Activated CD8-positive, alpha-beta memory T cell treated with anti-CD3 and anti-CD28 coated beads, Interleukin-2, amount 50 U/mL, for 48 hours (primary cell): ENCODE results near the gene PNMA6E.

ENCODE experiments used
- DNase-seq: peaks from one replicate; pipeline ENCODE4 v3.0.0-alpha.2; 2020

Gene PNMA6E

DNA sequence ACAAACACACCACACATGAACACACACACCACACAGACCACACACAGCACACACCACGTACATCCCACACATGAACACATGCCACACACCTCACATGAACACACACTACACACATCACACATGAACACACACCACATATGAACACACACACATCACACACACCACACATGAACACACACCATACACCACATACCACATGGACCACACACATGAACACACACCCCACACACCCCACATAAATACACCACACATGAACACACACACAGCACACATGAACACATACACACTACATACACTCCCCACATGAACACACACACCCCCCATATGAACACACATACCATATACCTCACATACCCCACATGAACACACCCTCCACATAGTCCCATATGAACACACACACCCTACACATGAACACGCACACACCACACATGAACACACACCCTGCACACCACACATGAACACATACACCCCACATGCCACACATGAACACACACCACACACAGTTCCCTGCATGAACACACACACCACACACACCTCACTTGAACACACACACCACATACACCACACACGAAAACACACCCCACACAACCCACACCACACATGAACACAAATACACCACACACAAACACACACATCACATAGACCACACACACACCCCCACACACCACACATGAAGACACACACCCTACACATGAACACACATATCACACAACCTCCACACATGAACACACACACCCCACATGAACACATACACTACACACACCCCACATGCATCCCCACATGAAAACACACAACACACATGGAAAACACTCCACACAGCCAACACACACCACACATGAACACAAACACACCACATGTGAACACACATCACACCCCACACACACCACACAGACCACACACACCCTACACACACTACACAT, 18.3 kb downstream of the PNMA6E start:
- DNase-seq, result no peak

DNA sequence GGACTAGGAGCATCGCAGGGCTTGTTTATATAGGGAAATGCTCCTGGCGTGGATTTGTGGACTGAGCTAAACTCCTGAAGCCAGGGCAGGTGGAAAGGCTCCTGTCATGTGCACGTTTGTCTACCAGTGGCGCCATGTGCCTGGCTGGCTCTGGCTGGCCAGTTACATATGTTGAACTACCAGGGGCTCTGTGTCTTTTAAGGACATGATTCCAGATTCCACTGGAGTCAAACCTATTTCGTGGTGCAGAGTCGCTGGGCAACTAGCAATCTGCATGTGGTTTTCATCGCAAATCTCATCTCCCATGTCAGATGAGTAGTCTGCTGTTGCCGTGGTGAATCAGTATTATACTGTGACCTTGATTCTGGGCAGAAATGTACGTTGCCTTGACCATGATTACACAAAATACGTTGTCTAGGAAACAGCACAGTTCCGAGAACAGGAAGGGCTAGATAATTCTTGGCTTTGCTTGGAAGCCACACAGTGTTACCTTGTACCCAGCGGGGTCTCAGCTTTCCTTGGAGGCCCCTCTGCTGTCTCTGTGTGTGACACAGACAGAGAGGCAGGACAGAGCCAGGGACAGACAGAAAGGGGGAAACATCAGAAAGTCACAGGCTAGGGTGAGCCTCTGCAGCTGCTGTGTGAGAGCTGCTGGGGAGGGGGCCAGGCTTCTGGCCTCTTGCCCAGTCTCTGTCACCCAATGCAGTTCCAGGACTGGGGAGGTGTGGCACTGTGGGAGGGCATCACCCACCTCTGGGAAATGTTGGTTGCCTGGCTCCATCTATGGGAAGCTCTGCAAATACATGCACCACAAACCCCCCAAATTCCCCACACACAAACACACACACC, 19.2 kb downstream of the PNMA6E start:
- no peak for DNase-seq

DNA sequence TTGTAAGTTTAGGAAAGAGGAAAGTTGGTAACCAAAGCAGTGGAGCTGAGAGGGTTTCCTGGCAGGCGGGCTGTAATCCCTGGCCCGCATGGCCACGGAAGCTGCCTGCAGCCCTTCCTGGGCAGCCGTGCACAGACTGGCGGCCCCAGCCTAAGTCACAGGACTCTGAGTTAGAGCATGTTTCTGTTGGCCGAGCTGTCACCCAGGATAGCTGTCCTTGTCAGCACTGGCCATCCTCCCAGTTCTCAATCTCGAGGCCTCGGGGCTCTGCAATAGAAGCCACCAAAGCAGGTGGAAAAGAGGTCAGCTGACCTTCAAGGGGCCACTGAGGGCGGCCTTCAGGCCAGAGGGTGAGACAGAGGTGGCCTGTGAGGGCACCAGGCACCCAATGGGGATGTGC, 20.5 kb downstream of the PNMA6E start:
- no peak for DNase-seq

DNA sequence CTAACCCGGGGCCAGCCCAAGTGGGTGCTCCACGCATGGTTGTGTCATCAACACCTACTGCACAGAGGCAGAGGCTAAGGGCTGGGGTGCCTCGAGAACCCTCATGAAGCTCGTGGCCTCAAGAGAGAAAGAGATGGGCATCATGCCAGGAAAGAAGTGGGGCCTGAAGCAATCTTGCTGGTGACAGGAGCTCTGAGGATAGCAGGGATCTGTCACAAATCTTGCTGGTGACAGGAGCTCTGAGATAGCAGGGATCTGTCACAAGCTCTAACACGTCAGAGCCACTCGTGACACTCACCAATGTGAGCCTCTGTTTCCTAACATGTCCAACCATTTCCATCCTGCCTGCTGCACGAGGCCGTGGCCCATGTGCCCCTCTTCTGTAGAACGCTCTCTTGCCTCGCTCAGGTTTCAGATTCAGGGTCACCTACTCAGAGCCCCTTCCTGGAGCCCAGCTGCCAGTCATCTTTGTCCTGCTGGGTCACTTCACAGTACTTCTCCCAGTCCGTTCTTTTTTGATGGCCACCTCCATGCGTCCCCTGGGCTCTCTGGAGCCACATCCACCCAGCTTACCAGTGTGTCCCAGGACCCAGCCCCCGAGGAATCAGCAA, 21.1 kb downstream of the PNMA6E start:
- no peak for DNase-seq

DNA sequence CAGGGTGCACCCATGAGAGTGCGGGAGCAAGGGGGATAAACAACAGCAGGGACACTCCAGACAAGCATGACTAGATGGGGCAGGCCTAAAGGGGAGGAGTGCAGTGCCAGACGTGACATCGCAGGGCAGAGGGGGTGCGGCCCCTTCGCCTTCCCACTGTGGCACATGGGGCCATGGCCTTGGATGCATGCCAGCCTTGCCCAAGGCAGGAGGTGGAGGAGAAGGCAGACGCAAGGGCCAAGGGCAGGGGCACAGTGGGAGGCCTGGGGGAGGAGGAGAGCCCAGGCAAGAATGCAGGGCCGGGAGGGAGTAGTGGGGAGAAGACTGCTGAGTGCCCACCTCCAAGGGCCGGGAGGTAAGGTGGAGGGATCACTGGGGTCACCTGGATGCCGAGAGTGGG, 21.6 kb downstream of the PNMA6E start:
- no peak for DNase-seq

DNA sequence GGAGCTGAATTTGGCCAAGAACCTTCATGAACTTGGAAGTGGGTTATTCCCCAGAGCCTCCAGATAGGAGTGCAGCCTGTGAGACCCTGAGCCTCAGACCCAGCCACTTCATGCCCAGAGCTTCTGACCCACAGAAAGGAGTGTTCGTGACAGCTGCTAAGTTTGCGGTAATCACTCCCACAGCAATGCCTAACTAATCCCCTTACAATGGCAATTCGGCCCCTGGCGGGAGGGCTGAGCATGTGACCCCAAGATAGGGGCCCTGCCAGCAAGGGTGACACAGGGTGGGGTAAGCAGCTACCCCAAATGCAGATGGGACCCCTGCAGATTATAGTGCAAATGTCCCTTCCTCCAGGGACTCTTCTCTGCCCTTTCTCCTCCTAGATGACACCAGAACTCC, 22.5 kb downstream of the PNMA6E start:
- no peak for DNase-seq

DNA sequence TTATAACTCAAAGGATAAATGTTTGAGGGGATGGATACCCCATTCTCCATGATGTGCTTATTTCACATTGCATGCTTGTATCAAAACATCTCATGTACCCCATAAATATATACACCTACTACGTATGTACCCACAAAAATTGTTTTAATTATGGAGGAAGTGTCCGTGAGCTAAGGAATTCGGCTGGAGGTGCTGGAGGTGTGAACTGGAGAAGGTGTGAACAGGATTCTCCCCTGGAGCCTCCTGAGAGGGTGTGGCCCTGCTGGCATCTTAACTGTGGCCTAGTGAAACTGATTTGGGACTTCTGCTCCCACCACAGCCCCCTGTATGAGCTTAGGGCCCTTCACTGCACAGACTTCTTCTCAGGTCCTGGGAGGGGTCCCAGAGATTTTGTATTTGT, 23.4 kb downstream of the PNMA6E start:
- no peak for DNase-seq

DNA sequence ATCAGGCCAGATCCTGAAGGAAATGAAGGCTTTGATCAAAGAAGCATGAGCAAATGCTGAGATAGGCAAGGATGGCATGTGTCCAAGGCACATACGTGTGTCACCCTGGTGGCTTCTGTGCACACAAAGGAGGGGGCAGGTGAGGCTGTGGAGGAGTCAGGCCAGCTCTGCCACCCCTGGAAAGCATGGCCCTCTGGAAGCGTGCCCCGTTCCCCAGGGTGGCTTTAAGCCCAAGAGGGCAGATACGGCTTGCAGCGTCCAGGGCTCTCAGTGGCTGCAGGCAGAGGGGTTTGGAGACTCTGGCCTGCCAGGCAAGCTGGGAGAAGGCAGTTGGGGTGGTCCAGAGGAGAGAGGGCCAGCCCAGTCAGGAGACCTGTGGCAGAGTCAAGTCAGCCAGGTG, 25.6 kb downstream of the PNMA6E start:
- no peak for DNase-seq

DNA sequence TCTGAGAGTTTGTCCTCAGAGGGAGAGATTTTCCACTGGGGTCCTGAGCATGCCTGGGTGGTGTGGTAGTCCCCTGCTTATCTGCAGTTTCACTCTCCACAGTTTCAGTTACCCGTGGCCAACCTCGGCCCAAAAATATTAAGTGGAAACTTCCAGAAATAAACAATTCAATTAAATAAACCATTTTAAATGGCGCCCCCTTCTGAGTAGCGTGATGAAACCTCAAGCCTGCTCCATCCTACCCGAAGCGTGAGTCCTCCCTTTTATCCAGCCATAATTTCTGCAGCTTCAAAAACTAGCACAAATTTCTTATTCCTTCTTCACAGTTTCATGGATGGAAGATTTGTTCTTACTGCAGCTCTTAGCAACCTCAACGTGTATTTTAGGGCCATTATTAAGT, 26.7 kb downstream of the PNMA6E start:
- DNase-seq, result no peak

DNA sequence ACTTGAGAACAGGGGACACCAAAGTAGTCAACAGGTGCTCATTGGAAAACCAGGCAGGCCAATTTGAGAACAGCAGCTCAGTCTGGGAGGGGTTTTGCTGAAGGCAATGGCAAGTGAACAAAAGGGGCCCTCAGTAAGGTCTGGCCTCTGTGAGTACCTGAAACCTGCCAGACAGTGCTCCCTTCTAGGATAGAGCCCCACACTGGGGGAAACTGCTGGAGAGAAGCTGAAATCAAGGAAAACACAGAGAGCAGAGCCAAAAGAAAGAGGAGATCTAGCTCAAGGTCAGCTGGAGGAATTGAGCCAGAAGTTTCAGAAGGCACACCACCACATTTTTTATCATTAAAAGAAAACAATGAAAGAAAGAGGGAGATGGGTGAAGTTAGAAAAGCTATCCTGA, 28.2 kb downstream of the PNMA6E start:
- DNase-seq, result no peak

DNA sequence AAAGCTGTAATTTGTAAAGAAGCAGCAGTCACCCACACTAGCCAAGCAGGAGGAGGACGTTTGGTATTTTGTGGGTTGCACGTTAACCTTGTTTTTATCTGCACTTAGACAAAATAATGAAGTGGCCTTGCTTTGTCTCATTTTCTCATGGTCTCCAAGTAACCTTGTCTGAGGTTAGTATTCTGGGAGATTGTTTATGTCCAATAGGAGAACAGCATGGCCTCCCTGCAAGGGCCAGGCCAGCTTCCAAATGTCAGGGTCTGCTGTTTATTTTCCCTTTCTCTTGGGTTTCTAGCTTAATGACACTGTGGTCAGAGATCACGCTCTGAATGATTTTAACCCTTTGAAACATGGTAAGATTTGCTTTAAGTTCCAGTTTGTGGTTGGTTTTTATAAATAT, 29.9 kb downstream of the PNMA6E start:
- no peak for DNase-seq

DNA sequence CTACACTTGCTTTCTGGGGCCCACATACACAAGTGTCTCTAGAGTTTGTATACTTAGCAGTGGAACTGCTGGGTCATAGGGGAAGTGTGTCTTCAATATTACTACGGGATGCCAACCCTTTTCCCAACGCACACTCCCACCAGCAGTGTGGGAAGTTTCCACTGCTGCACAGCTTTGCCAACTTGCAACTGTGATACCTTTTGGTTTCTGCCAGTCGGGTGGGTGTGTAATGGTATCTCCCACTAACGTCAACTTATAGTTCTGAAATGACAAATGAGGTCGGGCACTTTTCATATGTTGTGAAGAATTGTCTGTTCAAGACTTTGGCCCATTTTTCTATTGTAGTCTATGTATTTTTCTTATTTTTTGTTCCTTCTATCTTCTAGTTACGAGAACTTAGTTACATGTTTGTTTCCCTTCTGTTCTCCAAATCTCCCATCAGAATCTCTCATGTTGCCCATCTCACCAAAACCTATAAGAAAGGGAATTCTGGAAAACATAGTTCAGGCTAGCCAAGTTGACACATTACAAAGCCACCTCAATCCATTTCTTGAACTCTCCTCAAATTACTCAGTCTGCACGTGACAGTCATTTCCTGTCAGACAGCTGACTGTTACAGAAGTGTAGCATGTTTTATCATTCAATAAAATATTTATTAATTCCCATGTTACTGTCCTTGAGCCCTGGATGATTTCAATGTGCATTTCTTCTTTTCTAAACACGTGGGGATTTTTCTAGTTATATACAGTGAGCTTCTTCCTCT, 30.7 kb downstream of the PNMA6E start:
- no peak for DNase-seq

DNA sequence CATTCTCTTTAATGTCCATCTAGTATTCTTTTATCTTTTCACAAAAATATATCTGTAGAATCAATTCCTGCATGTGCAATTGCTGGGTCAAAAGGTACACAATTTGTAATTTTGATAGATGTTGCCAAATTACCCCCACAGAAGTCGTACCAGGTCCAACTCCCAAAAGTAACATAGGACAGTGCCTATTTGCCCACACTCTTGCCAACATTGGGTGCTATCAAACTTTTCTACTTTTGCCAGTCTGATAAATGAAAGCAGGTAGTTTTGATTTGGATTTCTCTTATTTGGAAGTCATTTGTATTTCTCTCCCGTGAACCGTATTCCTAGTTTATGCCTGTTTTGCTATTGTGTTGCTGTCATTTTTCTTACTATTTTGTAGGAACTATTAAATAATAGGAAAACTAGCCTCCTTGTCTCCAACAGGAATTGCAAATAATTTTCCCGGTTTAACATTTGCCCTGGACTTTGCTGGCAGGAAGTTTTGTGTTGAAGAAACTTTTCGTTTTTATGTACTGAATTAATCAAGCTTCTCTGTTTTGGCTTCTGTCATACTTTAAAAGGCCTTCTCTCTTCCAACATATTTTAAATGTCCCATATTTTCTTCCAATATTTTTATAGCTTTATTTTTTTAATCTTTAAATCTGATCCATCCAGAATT, 34.1 kb downstream of the PNMA6E start:
- no peak for DNase-seq

DNA sequence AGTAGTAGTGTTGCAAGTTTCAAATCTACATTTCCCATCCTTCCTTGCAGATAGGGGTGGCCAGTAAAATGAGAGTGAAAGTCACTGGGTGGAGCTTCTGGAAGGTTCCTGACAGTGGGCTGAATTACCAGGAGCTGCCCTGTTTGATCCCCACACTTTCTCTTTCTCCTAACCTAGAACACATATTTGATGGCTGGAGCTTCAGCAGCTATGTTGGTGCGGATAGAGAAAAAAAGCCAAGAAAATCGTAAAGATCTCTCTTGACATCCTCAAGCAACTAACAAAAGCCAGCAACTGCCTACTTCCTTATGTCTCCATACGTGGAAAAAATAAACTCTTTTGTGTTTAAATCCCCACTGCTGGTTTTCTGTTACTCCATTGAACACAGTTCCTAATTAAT, 35.0 kb downstream of the PNMA6E start:
- DNase-seq, result no peak

DNA sequence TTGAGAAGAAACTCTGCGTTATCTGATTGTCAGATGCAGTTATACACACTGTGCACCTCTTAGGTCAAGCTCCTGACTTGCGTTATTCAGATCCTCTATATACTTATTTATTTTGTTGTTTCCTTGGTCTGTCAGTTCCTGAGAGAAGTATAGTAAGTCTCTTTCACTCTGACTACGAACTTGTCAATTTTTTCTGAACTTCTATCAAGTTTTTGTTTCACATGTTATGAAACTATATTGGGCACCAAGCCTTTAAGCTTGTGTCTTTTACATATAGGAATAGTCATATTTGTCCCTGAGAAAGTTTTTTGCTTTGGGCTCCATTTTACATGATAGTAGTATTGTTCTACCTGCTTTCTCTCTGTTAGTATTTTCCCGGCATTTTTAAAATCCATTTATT, 35.5 kb downstream of the PNMA6E start:
- no peak for DNase-seq

DNA sequence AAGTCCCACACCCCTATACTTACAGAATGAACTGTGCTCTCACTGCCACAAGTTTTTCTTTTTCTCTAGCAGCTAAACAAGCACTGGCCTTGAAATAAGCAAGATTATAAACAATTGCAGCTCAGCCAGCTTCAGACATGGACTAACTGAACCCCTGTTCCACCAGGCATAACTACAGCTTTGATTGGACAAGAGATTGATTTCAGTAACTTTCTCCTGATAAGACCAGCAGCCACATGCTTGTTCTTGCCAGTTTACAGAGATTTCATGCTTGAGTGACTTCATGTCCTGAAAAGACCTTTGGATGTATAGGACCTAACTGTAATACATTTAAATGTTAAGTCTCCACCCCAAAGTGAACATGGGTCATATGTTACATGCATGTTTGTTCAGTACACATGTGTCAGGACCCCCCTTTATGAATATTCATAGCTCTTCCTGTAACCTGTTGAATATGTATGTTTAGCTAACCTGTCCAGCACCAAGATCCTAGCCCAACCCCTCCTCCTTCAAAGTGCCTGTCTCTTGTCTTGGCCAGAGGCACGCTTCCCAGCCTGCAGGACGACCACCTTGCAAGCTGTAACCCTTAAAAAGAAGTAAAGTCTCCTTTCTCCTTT, 39.3 kb downstream of the PNMA6E start:
- DNase-seq, result no peak

DNA sequence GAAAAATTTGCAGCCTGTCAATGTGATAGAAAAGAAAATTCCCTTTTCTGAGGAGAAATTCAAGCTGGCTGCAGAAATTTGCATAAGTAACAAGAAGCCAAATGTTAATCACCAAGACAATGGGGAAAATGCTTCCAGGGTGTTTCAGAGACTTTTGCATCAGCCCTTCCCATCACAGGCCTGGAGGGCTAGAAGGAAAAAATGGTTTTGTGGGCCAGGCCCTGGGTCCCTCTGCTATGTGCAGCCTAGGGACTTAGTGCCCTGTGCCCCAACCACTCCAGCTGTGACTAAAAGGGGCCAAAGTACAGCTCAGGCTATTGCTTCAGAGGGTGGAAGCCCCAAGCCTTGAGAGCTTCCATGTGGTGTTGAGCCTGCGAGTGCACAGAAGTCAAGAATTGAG, 43.3 kb downstream of the PNMA6E start:
- no peak for DNase-seq

DNA sequence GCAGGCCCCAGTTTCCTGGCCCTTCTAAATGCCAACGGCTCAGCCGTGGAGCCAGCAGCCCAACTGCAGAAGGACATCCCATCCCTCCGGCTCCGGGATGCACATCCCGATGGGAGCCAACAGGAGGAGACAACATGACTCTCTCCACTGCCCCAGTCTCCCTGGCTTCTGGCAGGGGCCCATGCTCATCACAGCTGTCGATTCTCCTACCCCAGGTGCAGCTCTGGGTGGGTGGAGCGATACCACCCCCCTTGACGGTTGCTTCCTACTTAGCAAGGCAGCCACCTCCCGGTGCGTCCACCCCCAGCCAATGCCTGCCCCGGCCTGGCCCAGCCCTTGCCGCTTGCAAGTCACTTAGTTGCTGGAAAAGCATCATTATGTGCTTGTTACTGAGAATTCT, 47.7 kb downstream of the PNMA6E start:
- no peak for DNase-seq

DNA sequence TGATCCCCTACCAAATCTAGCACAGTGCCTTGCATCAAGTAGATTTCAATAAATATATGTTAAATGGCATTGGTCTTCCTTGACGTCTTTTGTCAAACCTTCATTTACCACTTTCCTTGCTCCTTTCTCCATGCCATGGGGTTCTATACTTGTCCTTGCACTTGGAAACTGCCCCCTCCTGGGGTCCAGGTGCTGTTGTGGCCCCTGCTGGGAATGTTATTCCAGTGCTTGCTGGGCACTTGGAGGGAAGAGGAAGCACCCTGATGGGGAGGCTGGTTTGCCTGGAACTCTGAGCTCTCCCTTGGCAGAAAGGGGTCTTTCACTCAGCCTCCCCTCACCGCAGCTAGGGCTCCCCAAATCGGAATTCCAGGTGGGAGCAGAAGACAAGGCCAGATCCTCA, 48.3 kb downstream of the PNMA6E start:
- DNase-seq, result no peak

DNA sequence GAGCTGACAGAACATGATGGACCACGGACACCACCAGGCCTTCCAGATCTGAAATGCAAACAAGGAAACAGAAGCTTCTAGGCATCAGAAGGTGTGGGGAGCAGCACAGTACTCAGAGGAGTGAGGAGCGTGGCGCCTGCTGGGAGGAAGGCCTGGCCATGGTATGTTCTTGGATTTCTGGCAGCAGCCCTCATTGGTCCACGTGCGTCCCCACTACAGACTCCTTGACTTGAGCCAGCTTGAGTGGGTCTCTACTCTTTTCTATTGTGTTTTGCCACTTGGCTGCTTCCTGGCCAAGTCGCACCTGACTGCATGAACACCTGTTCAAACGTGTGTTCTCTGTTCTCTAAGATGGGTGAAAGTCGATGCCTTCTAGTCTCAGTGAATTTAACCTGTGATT, 49.2 kb downstream of the PNMA6E start:
- no peak for DNase-seq

DNA sequence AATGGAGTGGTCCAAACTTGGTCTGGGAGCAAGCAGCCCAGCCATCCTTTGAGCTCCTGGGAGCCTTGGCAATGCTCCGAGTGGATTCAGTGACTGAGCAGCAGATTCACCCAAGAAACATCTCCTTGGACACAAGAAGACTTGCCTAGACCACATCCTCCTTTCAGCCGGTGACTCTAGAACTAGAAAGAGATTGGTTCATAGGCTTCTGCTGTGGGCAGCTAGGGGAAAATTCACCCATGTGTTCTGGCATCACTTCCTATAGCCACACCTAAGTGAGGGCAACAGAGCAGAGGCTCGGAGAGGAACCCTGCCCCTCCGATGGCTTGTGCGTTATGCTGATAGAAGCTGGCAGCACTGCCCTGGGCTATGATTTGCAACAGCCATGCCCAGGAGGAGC, 51.2 kb downstream of the PNMA6E start:
- DNase-seq, result no peak

DNA sequence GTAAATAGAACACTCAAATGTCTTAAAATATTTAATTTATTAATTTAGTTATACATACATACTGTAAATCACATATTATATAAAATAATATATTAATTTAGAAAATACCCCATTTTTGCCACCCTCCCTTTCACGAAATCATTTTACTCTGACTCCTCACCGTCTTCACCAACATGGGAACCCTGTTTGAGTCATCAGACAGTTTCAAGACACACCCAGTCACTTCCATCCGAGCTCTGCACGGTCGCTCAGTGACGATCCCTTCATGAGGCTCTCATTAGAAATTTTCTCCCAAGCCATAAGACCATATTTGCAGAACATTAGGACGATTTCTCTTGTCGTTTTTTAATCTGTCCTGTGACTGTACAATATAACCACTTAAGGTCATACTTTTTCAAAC, 52.7 kb downstream of the PNMA6E start:
- DNase-seq, result no peak
